ENCODE measurements around the gene RND1. TPM values are rescaled to one million over a fixed set of nuclear protein-coding genes. Genes with fewer than 3 reads are reported as not detected.
A peak's percentile ranks its signal among the peaks of the same experiment; 100 is the strongest.

RND1 gene
- total RNA-seq, 1 experiment from 2014 or later = 2.7 TPM

- no peak overlapping the region for H3K4me3 ChIP-seq
- H3F3A ChIP-seq (ENCODE audit: insufficient read depth, low read depth) = peaks cover 5% of the 10 kb centered on the region; the same call in 1 of the 2 replicates
- intact Hi-C loops (cut with micrococcal nuclease; ENCODE audit: unreplicated experiment) = loop anchor here (5.0 kb wide), 2 partner anchors 32 to 177 kb away; partner anchors contain the start of genes DDN and DDX23
- H3K4me2 ChIP-seq = no peak overlapping the region
- DNase-seq = no peak
- TF ChIP-seq CTCF (conservative IDR thresholded peaks at IDR 0.05) (no peak), EZH2 (IDR thresholded peaks at IDR 0.05; ENCODE audit: low read depth) (no peak)
- H3K27me3 ChIP-seq (ENCODE audit: insufficient read depth, low read depth) = no peaks in the 10 kb centered on the region
- no peaks in the 10 kb centered on the region for H4K20me1 ChIP-seq (ENCODE audit: insufficient read depth)
- POLR2A ChIA-PET (ENCODE audit: unreplicated experiment) = no interaction called here
- no peaks in the 10 kb centered on the region for H3K79me2 ChIP-seq (ENCODE audit: low read depth)
- H3K36me3 ChIP-seq (ENCODE audit: low read depth) = no peaks in the 10 kb centered on the region
- no peak overlapping the region for H3K27ac ChIP-seq
- no peaks in the 10 kb centered on the region for H3K9me2 ChIP-seq (ENCODE audit: insufficient read depth)
- H3K4me1 ChIP-seq (replicated peaks; ENCODE audit: insufficient read depth) = peaks cover 10% of the 10 kb centered on the region; the same call in 1 of the 2 replicates
- CTCF ChIA-PET = interaction anchor here (0.5 to 0.6 kb wide), 2 partner anchors 32 to 71 kb away, joined by 3 to 4 read pairs; partner anchors contain the start of gene DDX23
- no peaks in the 10 kb centered on the region for H3K9me3 ChIP-seq (ENCODE audit: insufficient read depth, low read depth)
- no peak overlapping the region for H2AFZ ChIP-seq
- BruUV-seq (replicated peaks) = no TSS peak
These were observed 45.5 kb downstream of the RND1 start for GRCh38 chr12:48819986-48820725.

- ChIA-PET CTCF (interaction anchor here (0.6 kb wide), 1 partner anchor 72 kb away, joined by 3 read pairs; no protein-coding TSS in a partner anchor), POLR2A (ENCODE audit: unreplicated experiment) (no interaction called here)
- H3K9me3 ChIP-seq (ENCODE audit: insufficient read depth, low read depth) = no peaks in the 10 kb centered on the region
- BruUV-seq (replicated peaks) = TSS peak; percentile 12
- H3K79me2 ChIP-seq (ENCODE audit: low read depth) = no peaks in the 10 kb centered on the region
- H3K4me2 ChIP-seq = peak overlapping the region; percentile 92
- intact Hi-C loops (cut with micrococcal nuclease; ENCODE audit: unreplicated experiment) = loop anchor here (5.0 kb wide), 2 partner anchors 33 to 178 kb away; partner anchors contain the start of genes DDN and DDX23
- no peaks in the 10 kb centered on the region for H3K27me3 ChIP-seq (ENCODE audit: insufficient read depth, low read depth)
- peaks cover 9% of the 10 kb centered on the region; the same call in 1 of the 2 replicates for H3F3A ChIP-seq (ENCODE audit: insufficient read depth, low read depth)
- H3K4me1 ChIP-seq (replicated peaks; ENCODE audit: insufficient read depth) = peaks cover 10% of the 10 kb centered on the region; the same call in 1 of the 2 replicates
- no peaks in the 10 kb centered on the region for H4K20me1 ChIP-seq (ENCODE audit: insufficient read depth)
- no peak for DNase-seq
- H3K27ac ChIP-seq = no peak overlapping the region
- peak overlapping the region; percentile 79 for H3K4me3 ChIP-seq
- no peaks in the 10 kb centered on the region for H3K36me3 ChIP-seq (ENCODE audit: low read depth)
- no peaks in the 10 kb centered on the region for H3K9me2 ChIP-seq (ENCODE audit: insufficient read depth)
- H2AFZ ChIP-seq = 0 out of 2 replicates have a peak overlapping the region, but pooled peaks have one; percentile 69
- TF ChIP-seq EZH2 (IDR thresholded peaks at IDR 0.05; ENCODE audit: low read depth) (no peak), CTCF (conservative IDR thresholded peaks at IDR 0.05) (no peak)
These were observed 46.7 kb downstream of the RND1 start for GRCh38 chr12:48818831-48819590.

Measured in PC-9 (cell line).